ENCODE data around the gene GTF2IRD2.
"Not testable (repeated sequence)": the region's sequence is repeated elsewhere in the genome, so short reads cannot be mapped to it uniquely, and the experiment has no call there.

The GTF2IRD2 gene

DNA sequence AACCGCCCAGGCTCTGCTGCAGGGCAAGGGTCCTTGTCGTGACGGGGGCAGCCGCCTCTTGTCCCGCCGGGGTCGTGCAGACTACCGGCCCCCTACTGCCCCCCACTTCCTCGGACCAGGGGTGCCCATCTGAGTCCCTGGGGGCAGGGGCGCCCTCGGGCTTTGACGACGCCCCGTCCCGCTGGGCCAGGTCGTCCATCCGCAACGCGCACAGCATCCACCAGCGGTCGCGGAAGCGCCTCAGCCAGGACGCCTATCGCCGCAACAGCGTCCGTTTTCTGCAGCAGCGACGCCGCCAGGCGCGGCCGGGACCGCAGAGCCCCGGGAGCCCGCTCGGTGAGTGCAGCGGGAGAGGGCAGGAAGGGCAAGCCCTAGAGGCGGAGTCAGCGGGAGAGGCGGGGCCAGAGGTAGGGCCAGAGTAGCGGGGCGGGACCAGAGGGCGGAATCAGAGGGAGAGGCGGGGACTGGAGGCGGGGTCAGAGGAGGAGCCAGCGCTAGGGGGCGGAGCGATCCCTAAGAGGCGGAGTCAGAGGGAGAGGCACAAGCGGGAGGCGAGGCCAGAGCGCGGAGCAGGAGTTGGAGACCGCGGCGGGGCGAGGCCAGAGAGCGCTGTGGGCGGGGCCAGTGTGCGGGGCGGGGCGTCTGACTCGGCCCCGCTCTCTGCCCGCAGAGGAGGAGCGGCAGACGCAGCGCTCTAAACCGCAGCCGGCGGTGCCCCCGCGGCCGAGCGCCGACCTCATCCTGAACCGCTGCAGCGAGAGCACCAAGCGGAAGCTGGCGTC is 62.8 kb downstream of the GTF2IRD2 start:
- peak; percentile 88 for DNase-seq (ENCODE audit: low read depth)

DNA sequence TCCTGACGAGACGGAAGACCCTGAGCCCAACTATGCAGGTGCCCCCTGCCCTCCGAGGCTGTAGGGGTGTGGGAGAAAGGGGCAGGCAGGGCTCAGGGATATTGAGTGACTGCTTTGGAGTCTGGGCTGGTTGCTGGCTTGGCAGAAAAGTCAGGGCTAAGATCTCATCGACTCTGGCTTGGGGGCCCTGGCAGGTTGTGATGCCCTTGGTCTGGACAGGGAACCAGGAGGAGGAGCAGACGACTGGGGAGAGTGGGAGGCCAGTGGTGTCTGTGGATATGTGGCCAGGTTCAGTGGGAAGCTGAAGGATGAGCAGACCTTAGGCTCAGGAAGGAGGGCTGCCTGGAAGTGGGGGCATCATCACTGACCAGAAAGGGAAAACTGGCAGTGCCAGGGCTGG is 67.8 kb downstream of the GTF2IRD2 start:
- DNase-seq (ENCODE audit: low read depth): not testable (repeated sequence)

DNA sequence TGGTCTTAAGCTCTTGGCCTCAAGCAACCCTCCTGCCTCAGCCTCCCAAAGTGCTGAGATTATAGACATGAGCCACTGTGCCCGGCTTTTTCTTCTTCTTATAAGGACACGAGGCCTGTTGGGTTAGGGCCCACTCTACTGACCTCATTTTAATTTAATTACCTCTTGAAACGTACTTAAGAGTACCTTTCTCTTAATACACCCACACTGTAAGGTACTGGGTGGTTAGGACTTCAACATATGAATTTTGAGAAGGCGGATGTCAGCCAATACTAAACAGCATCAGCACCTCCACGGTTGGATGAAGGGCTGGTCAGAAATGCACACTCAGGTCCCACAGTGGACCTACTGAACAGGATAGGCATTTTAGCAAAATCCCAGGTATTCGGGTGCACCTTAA is 69.7 kb downstream of the GTF2IRD2 start:
- not testable (repeated sequence) for DNase-seq (ENCODE audit: low read depth)

DNA sequence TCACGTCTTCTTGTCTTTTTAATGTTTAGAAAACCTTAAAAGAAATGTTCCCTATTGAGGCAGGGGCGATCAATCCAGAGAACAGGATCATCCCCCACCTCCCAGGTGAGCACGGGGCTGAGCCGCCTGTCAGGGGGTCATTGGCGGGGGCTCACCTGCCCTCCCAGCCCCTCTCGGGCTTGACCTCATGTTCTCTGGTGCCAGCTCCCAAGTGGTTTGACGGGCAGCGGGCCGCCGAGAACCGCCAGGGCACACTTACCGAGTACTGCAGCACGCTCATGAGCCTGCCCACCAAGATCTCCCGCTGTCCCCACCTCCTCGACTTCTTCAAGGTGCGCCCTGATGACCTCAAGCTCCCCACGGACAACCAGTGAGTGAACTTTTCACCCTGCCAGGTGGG is 72.4 kb downstream of the GTF2IRD2 start:
- not testable (repeated sequence) for DNase-seq (ENCODE audit: low read depth)

DNA sequence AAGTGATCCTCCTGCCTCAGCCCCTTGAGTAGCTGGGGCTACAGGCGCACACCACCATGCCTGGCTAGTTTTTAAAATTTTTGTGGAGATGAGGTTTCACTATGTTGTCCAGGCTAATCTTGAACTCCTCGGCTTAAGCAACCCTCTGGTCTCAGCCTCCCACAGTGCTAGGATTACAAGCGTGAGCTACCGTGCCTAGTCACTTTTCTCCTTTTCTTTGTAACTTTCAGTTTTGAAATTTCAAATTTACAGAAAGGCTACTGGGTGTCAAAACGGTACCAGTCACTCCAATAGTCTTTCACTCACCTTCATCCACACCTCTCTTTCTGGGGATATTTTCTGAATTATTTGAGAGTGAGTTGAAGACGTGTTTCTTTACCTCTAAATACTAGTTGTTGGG is 76.3 kb downstream of the GTF2IRD2 start:
- not testable (repeated sequence) for DNase-seq (ENCODE audit: low read depth)

DNA sequence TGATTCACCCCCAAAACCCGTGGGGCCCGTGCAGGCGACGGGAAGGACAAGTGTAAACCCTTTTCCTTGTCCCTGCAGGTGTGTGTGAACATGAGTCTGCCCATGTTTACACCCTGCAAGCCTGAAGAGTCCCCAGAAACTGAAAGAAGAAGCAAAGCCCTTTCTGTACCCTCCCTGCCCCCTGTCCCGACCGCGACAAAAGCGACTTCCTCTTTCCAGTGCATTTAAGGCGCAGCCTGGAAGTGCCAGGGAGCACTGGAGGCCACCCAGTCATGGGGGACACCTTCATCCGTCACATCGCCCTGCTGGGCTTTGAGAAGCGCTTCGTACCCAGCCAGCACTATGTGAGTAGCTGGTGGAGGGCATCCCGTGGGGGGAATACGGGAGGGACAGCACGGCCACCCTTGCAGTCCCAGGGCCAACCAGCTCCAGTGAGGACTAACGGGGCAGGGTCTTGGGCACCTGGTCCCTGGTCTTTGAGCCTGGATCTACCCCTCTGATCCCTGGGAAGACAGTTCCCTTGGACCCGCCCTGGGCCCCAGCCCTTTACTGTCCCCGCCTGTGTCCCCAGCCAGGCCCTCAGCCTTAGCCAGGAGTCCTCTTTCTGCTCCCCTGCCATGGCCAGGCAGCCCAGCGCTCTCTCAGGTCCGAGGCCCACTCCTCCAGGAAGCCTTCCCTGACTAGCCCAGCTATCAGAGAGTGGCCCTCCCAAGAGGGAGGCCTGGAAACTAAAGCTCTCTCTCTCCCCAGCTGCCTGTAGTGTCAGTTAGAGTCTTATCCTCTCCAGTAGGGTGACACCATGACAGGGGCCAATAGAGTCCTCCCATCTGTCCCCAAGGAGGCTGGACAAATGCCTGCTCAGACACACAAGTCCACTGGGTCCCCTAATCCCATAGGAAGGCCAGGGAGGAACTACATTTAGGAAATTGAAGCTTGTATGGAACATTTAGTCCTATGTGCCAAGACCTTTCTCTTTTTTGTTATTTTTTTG is 77.3 kb downstream of the GTF2IRD2 start, which contains the start of gene NCF1:
TSS of gene NCF1 (plus strand) at position 252 of the 991 bp plus-strand sequence. CDS start at position 273, 21 bp downstream.
- DNase-seq (ENCODE audit: low read depth): not testable (repeated sequence)

DNA sequence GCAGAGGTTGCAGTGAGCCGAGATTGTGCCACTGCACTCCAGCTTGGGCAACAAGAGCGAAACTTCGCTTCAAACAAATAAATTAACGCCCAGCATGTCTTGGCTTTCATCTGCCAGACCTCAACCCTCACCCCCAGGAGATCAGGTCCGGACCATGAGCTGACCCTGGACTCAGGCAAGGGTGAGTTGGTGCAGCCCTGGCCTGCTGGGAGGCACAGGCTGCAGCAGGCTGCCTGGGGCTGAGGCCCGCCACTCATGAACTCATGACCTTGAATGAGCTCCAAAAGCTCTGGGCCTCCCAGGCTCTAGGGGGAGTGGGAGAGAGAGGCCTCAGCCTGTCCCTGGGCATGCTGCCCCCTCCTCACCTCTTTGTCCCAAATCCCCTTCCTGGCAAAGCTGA is 79.3 kb downstream of the GTF2IRD2 start:
- not testable (repeated sequence) for DNase-seq (ENCODE audit: low read depth)

DNA sequence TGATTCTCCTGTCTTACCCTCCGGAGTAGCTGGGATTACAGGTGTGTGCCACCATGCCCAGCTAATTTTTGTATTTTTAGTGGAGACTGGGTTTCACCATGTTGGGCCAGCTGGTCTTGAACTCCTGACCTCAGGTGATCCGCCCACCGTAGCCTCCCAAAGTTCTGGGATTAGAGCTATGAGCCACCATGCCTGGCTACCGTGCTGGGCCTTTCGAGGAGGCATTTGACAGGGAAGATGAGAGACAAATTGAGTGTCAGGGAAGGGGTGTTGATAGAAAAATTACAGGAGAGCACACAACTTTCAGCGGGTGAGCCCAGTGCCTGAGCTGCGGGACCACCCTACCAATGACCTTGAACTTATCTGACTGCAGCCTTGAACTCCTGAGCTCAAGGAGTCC is 81.3 kb downstream of the GTF2IRD2 start:
- DNase-seq (ENCODE audit: low read depth): not testable (repeated sequence)

DNA sequence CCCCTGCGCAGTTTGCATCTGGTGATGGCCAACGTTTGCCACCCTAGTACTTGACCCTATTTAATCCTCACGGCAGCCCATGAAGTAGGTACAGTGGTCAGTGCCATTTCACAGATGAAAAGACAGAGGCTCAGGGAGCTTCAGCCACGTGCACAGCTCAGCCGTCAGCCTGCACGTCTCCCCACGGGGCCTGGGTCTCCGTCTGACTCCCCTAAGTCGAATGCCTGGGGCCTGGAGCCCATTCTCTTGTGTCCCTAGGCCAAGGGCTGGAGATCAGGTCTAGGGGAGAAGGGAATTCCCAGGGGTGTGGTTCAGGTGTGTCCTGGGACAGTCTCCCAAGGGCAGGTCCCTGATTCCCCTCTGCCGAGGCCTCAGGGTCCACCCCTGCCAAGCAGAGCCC is 84.4 kb downstream of the GTF2IRD2 start:
- not testable (repeated sequence) for DNase-seq (ENCODE audit: low read depth)

DNA sequence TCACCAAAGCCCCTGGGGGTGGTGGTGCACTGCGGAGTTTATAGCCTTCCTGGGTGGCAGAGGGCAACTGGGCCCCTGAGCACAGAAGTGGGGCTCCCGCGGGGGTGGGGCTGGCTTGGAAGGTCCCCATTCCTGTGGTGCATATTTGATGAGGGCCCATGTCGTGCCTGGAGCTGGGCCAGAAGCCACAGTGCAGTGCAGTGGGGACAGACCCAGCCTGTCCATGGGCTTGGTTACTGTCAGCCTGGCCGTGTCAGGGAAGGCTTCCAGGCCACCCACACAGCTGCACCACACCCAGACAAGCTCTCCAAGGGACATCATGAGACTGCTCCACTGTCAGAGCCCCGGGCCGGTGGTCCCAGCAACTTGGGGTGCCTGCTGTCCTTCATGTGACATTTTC is 84.9 kb downstream of the GTF2IRD2 start:
- DNase-seq (ENCODE audit: low read depth): not testable (repeated sequence)

DNA sequence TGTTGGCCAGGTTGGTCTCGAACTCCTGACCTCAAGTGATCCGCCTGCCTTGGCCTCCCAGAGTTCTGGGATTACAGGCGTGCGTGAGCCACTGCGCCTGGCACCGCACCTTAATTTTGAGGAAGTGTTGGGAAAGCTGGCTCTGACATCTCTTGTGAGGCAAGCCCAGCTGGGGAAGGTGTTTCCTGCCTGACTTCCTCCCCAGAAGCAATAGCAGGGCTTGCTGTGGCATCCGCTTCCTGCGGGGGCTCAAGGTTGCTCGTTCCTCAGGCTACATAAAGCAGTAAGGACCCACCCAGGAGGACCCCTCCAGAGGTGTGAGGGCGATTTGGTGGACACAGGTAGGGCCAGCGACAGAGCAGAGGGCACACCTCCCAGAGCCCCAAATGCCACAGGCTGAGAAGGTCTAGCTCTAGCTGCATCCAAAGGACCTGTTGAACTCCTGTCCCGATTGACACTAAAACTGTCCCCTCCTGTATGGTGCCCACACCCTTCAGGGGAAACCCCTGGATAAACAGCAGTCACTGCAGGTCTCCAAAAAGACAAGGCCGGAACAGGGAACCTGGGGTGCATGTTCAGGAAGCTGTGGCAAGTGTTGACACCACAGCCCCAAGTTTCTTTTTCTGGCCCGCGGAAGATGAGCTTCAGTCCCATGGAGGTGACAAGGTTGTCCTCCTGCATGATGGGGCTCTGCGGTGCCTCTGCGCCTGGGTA is 86.0 kb downstream of the GTF2IRD2 start:
- DNase-seq (ENCODE audit: low read depth): not testable (repeated sequence)

DNA sequence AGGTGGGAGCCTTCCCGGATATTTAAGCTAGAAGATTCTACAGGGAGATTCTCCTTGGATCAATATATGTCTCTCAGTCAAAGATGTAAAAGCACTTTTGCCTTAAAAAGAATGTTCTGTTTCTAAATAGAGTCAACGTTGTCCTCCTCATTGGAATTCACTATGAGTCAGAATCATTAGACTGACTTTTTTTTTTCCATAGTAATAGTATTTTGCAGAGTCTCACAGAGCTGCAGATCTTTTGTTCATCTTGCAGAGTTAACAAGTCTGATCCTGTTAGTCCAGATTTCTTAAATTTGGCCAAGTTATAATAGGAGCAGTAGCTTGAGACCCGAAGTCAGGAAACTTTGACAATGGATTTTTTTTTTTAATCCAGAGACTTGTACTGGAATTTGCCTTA is 92.4 kb downstream of the GTF2IRD2 start:
- DNase-seq (ENCODE audit: low read depth): not testable (repeated sequence)

DNA sequence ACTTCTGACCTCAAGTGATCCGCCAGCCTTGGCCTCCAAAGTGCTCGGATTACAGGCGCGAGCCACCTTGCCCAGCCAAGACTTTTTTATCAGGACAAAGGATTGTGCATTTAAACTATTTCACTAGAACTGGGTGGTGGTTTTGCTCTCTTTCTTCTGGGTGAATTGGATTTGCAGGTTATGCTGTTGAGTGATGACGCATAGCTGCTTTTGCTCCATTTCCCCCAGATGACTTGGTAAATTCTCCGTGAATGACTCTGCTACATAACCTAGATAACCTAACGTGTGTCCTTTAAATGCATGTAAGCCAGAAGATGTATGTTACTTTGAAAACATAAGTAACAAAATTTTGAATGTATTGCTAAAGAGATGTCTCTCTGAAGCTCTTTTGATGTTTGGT is 93.1 kb downstream of the GTF2IRD2 start:
- DNase-seq (ENCODE audit: low read depth): not testable (repeated sequence)

DNA sequence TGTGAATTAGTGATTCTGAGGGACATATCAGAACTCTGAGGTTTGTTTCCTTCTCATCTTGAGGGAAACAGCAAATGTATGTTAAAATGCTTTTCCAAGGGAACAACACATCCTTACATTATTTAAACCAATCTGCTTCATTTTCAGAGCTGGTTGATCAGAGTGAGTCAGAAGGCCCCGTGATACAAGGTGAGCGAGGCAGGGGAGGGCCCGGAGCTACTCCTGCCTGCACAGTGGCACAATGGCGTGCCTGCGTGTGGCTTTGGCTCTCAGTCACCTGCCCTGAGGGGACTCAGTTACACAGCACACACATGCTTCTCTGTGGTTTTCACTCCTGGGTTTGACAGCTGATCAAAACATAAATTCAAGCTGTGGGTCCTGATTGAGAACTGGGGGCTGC is 94.7 kb downstream of the GTF2IRD2 start:
- DNase-seq (ENCODE audit: low read depth): not testable (repeated sequence)

DNA sequence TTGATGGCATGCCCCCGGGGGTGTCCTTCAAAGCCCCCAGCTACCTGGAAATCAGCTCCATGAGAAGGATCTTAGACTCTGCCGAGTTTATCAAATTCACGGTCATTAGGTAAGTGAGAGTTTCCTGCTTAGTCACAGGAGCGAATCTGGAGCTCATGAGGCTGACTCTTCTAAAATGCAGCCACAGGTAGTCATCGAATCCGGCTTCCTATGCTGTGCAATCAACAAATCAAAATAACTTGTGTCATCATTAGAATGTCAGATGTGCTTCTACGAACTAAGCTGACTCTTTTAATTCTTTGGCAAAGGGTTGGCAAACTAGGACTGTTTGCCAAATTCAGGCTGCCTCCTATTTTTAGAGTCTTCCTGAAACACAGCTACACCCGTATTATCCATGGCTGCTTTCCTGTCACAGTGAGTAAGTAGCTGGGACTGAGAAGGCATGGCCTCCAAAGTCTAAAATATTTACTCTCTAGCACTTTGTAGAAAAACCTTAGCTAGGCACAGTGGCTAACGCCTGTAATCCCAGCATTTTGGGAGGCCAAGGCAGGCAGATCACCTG is 97.4 kb downstream of the GTF2IRD2 start:
- not testable (repeated sequence) for DNase-seq (ENCODE audit: low read depth)
